ENCODE results near the gene LGMN. TPM values are rescaled to one million over a fixed set of nuclear protein-coding genes. Genes with fewer than 3 reads are reported as not detected.
"Not testable (repeated sequence)": the region's sequence is repeated elsewhere in the genome, so short reads cannot be mapped to it uniquely, and the experiment has no call there.

The LGMN gene
- total RNA-seq, 1 donor from 2014 or later: 90.3 TPM

GRCh38 chr14:92680781-92681650, 67.4 kb downstream of the LGMN start:
- Histone ChIP-seq H3K27ac (ENCODE audit: low read depth, low read length) (no peak overlapping the region), H3K27me3 (ENCODE audit: control insufficient read depth in 3 of 3, insufficient read depth in 3 of 3, low read length in 3 of 3) (peaks cover 0 to 1% (median under 1%) of the 10 kb centered on the region in 3 donors), H3K4me3 (ENCODE audit: low read length in 3 of 3) (no peak overlapping the region), H3K9me3 (ENCODE audit: control insufficient read depth in 3 of 3, low read length in 3 of 3) (no peaks in the 10 kb centered on the region), H3K4me1 (ENCODE audit: control insufficient read depth in 3 of 3, insufficient read depth in 3 of 3, low read length in 3 of 3) (no peaks in the 10 kb centered on the region), H3K9ac (ENCODE audit: low read depth in 1 of 3, low read length in 3 of 3) (no peak overlapping the region), H3K36me3 (ENCODE audit: control insufficient read depth in 3 of 3, insufficient read depth in 3 of 3, low read length in 3 of 3) (peaks cover 4 to 13% (median 8%) of the 10 kb centered on the region in 3 donors)

DNA sequence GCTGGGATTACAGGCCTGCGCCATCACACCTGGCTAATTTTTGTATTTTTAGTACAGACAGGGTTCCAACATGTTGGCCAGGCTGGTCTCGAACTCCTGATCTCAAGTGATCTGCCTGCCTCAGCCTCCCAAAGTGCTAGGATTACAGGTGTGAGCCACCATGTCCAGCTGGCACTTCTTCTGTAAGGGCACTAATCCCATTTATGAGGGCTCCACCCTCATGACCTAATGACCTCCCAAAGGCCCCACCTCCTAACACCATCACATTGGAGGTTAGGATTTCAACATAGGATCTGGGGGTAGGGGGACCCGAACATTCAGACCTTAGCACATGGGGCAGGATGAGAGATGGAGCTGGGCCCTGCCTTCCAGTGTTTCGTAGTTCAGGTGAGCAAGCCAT, 68.1 kb downstream of the LGMN start:
- H3K36me3 ChIP-seq (ENCODE audit: control insufficient read depth in 3 of 3, insufficient read depth in 3 of 3, low read length in 3 of 3): peaks cover 4 to 13% (median 8%) of the 10 kb centered on the region in 3 donors
- H3K27ac ChIP-seq (ENCODE audit: low read depth, low read length): not testable (repeated sequence)

DNA sequence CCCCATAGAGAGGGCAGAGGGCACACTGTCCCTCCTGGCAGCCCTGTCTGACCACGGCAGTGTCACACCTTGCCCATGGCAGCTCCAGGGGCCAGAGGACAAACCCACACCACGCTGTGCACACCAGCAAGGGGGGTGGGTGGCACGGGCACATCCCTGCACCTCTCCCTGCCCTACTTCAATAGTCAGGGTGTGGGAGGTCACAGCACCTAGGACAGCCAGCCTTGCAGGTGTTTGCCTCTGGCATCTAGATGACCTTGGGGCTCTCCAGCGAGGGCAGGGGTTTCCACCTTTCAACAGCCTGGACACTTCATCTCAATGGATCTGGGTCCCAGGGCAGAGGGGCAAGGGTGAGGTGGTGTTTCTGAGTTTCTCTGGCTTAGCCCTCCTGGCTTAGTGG, 69.2 kb downstream of the LGMN start:
- Histone ChIP-seq H3K27ac (ENCODE audit: low read depth, low read length) (no peak overlapping the region), H3K4me1 (ENCODE audit: control insufficient read depth in 3 of 3, insufficient read depth in 3 of 3, low read length in 3 of 3) (peaks cover 0 to 4% (median 0%) of the 10 kb centered on the region in 3 donors), H3K36me3 (ENCODE audit: control insufficient read depth in 3 of 3, insufficient read depth in 3 of 3, low read length in 3 of 3) (peaks cover 2 to 11% (median 8%) of the 10 kb centered on the region in 3 donors), H3K9me3 (ENCODE audit: control insufficient read depth in 3 of 3, low read length in 3 of 3) (no peaks in the 10 kb centered on the region), H3K4me3 (ENCODE audit: low read length in 3 of 3) (no peak overlapping the region), H3K9ac (ENCODE audit: low read depth in 1 of 3, low read length in 3 of 3) (no peak overlapping the region), H3K27me3 (ENCODE audit: control insufficient read depth in 3 of 3, insufficient read depth in 3 of 3, low read length in 3 of 3) (no peaks in the 10 kb centered on the region)

More for the DNA sequence above, 68.1 kb downstream of the LGMN start:
- not testable (repeated sequence) for H3K27me3 ChIP-seq (ENCODE audit: control insufficient read depth in 3 of 3, insufficient read depth in 3 of 3, low read length in 3 of 3); H3K9ac ChIP-seq (ENCODE audit: low read depth in 1 of 3, low read length in 3 of 3); H3K4me1 ChIP-seq (ENCODE audit: control insufficient read depth in 3 of 3, insufficient read depth in 3 of 3, low read length in 3 of 3); H3K9me3 ChIP-seq (ENCODE audit: control insufficient read depth in 3 of 3, low read length in 3 of 3); H3K4me3 ChIP-seq (ENCODE audit: low read length in 3 of 3)

- Histone ChIP-seq H3K27me3 (ENCODE audit: control insufficient read depth in 3 of 3, insufficient read depth in 3 of 3, low read length in 3 of 3) (no peaks in the 10 kb centered on the region), H3K9ac (ENCODE audit: low read depth in 1 of 3, low read length in 3 of 3) (no peak overlapping the region), H3K36me3 (ENCODE audit: control insufficient read depth in 3 of 3, insufficient read depth in 3 of 3, low read length in 3 of 3) (peaks cover 2 to 11% (median 8%) of the 10 kb centered on the region in 3 donors), H3K4me1 (ENCODE audit: control insufficient read depth in 3 of 3, insufficient read depth in 3 of 3, low read length in 3 of 3) (peaks cover 0 to 4% (median 0%) of the 10 kb centered on the region in 3 donors), H3K27ac (ENCODE audit: low read depth, low read length) (no peak overlapping the region), H3K4me3 (ENCODE audit: low read length in 3 of 3) (no peak overlapping the region), H3K9me3 (ENCODE audit: control insufficient read depth in 3 of 3, low read length in 3 of 3) (no peaks in the 10 kb centered on the region)
Observed at GRCh38 chr14:92678766-92679165, 69.7 kb downstream of the LGMN start.

DNA sequence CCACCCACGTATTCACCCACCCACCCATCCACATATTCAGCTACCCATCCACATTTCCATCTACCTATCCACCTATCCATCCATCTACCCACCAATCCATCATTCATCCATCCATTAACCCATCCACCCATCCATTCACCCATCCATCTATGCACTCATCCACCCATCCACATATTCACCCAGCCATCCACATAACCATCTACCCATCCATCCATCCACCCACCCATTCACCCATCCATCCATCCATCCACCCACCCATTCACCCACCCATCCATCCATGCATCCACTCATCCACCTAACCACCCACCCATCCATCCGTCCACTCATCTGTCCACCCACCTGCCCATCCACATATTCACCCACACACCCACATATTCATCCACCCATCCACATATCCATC, 70.5 kb downstream of the LGMN start:
- H3K9ac ChIP-seq (ENCODE audit: low read depth in 1 of 3, low read length in 3 of 3): no peak overlapping the region
- H3K4me3 ChIP-seq (ENCODE audit: low read length in 3 of 3): no peak overlapping the region
- H3K4me1 ChIP-seq (ENCODE audit: control insufficient read depth in 3 of 3, insufficient read depth in 3 of 3, low read length in 3 of 3): peaks cover 0 to 4% (median 0%) of the 10 kb centered on the region in 3 donors
- H3K36me3 ChIP-seq (ENCODE audit: control insufficient read depth in 3 of 3, insufficient read depth in 3 of 3, low read length in 3 of 3): peaks cover 2 to 11% (median 8%) of the 10 kb centered on the region in 3 donors
- H3K9me3 ChIP-seq (ENCODE audit: control insufficient read depth in 3 of 3, low read length in 3 of 3): no peaks in the 10 kb centered on the region
- no peaks in the 10 kb centered on the region for H3K27me3 ChIP-seq (ENCODE audit: control insufficient read depth in 3 of 3, insufficient read depth in 3 of 3, low read length in 3 of 3)
- H3K27ac ChIP-seq (ENCODE audit: low read depth, low read length): no peak overlapping the region

- H3K4me1 ChIP-seq (ENCODE audit: control insufficient read depth in 3 of 3, insufficient read depth in 3 of 3, low read length in 3 of 3): peaks cover 0 to 4% (median 0%) of the 10 kb centered on the region in 3 donors
- H3K27ac ChIP-seq (ENCODE audit: low read depth, low read length): no peak overlapping the region
- no peak overlapping the region for H3K9ac ChIP-seq (ENCODE audit: low read depth in 1 of 3, low read length in 3 of 3)
- no peaks in the 10 kb centered on the region for H3K27me3 ChIP-seq (ENCODE audit: control insufficient read depth in 3 of 3, insufficient read depth in 3 of 3, low read length in 3 of 3)
- H3K36me3 ChIP-seq (ENCODE audit: control insufficient read depth in 3 of 3, insufficient read depth in 3 of 3, low read length in 3 of 3): peaks cover under 1 to 10% (median 8%) of the 10 kb centered on the region in 3 donors
- no peaks in the 10 kb centered on the region for H3K9me3 ChIP-seq (ENCODE audit: control insufficient read depth in 3 of 3, low read length in 3 of 3)
- H3K4me3 ChIP-seq (ENCODE audit: low read length in 3 of 3): no peak overlapping the region
Observed at GRCh38 chr14:92677087-92677668, 71.2 kb downstream of the LGMN start.

GRCh38 chr14:92676403-92677086, 71.9 kb downstream of the LGMN start:
- H3K36me3 ChIP-seq (ENCODE audit: control insufficient read depth in 3 of 3, insufficient read depth in 3 of 3, low read length in 3 of 3): peaks cover 0 to 8% (median 8%) of the 10 kb centered on the region in 3 donors
- H3K27me3 ChIP-seq (ENCODE audit: control insufficient read depth in 3 of 3, insufficient read depth in 3 of 3, low read length in 3 of 3): no peaks in the 10 kb centered on the region
- no peak overlapping the region for H3K27ac ChIP-seq (ENCODE audit: low read depth, low read length)
- no peaks in the 10 kb centered on the region for H3K9me3 ChIP-seq (ENCODE audit: control insufficient read depth in 3 of 3, low read length in 3 of 3)
- H3K4me3 ChIP-seq (ENCODE audit: low read length in 3 of 3): no peak overlapping the region
- no peak overlapping the region for H3K9ac ChIP-seq (ENCODE audit: low read depth in 1 of 3, low read length in 3 of 3)
- peaks cover 0 to 4% (median 0%) of the 10 kb centered on the region in 3 donors for H3K4me1 ChIP-seq (ENCODE audit: control insufficient read depth in 3 of 3, insufficient read depth in 3 of 3, low read length in 3 of 3)

- H3K9ac ChIP-seq (ENCODE audit: low read depth in 1 of 3, low read length in 3 of 3): no peak overlapping the region
- no peaks in the 10 kb centered on the region for H3K27me3 ChIP-seq (ENCODE audit: control insufficient read depth in 3 of 3, insufficient read depth in 3 of 3, low read length in 3 of 3)
- H3K4me1 ChIP-seq (ENCODE audit: control insufficient read depth in 3 of 3, insufficient read depth in 3 of 3, low read length in 3 of 3): peaks cover 0 to 4% (median 0%) of the 10 kb centered on the region in 3 donors
- no peak overlapping the region for H3K4me3 ChIP-seq (ENCODE audit: low read length in 3 of 3)
- H3K27ac ChIP-seq (ENCODE audit: low read depth, low read length): no peak overlapping the region
- H3K36me3 ChIP-seq (ENCODE audit: control insufficient read depth in 3 of 3, insufficient read depth in 3 of 3, low read length in 3 of 3): peaks cover 0 to 8% (median 8%) of the 10 kb centered on the region in 3 donors
- H3K9me3 ChIP-seq (ENCODE audit: control insufficient read depth in 3 of 3, low read length in 3 of 3): no peaks in the 10 kb centered on the region
Observed at GRCh38 chr14:92675976-92676375, 72.5 kb downstream of the LGMN start.

DNA sequence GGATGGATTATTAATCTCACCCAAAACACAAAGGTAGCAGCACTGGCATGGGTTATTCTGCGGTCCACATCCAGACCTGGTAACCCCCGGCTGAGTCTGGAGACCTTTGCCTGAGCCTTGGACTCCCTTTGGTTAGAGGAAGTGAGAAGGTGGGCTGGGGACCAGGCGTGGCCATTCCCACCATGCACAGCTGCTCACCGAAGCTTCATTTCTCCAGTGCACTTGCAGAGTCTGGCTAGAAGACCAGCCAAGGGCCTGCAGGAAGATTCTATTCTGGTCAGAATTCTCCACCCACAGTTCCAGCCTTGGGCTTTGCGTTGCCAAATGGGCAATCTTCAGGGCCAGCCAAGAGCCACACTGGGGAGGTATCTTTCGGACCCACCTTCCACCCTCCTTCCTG, 73.0 kb downstream of the LGMN start:
- Histone ChIP-seq H3K27me3 (ENCODE audit: control insufficient read depth in 3 of 3, insufficient read depth in 3 of 3, low read length in 3 of 3) (no peaks in the 10 kb centered on the region), H3K9ac (ENCODE audit: low read depth in 1 of 3, low read length in 3 of 3) (no peak overlapping the region), H3K36me3 (ENCODE audit: control insufficient read depth in 3 of 3, insufficient read depth in 3 of 3, low read length in 3 of 3) (peaks cover 0 to 8% (median 8%) of the 10 kb centered on the region in 3 donors), H3K9me3 (ENCODE audit: control insufficient read depth in 3 of 3, low read length in 3 of 3) (no peaks in the 10 kb centered on the region), H3K27ac (ENCODE audit: low read depth, low read length) (no peak overlapping the region), H3K4me1 (ENCODE audit: control insufficient read depth in 3 of 3, insufficient read depth in 3 of 3, low read length in 3 of 3) (peaks cover 0 to 4% (median 0%) of the 10 kb centered on the region in 3 donors), H3K4me3 (ENCODE audit: low read length in 3 of 3) (no peak overlapping the region)
